Hepatocyte (in vitro differentiated cells): ENCODE measurements around the gene RNF213. TPM values are rescaled to one million over a fixed set of nuclear protein-coding genes. Genes with fewer than 3 reads are reported as not detected.
A peak's percentile ranks its signal among the peaks of the same experiment; 100 is the strongest.

Source experiments
- DNase-seq: peaks from one replicate; pipeline ENCODE4 v3.0.0-alpha.2; 2016; ENCODE audit warnings: low spot score
- H2AFZ ChIP-seq: fragments of 200-600 bp; sonication (generic); 2 replicates; pipeline ENCODE4 v1.6.0; 2016; ENCODE audit warnings: antibody characterized with exemption, mild to moderate bottlenecking
- H3K27ac ChIP-seq: fragments of 200-600 bp; sonication (generic); 2 replicates; pipeline ENCODE4 v1.5.1; 2016; ENCODE audit warnings: mild to moderate bottlenecking
- H3K27me3 ChIP-seq: fragments of 200-600 bp; sonication (generic); 2 replicates; pipeline ENCODE4 v1.6.1; 2016
- H3K36me3 ChIP-seq: fragments of 200-600 bp; sonication (generic); replicated peaks from 2 replicates; pipeline ENCODE4 v1.5.1; 2016; ENCODE audit warnings: low read depth; ENCODE audit not compliant: insufficient read depth
- H3K4me1 ChIP-seq: fragments of 200-600 bp; sonication (generic); 2 replicates; pipeline ENCODE4 v1.5.1; 2016; ENCODE audit warnings: mild to moderate bottlenecking, moderate library complexity; ENCODE audit not compliant: insufficient read depth
- H3K4me2 ChIP-seq: fragments of 200-600 bp; sonication (generic); 2 replicates; pipeline ENCODE4 v1.6.0; 2016
- H3K4me3 ChIP-seq: fragments of 200-600 bp; sonication (generic); 2 replicates; pipeline ENCODE4 v1.5.1; 2016; ENCODE audit warnings: mild to moderate bottlenecking
- H3K79me2 ChIP-seq: fragments of 200-600 bp; sonication (generic); 2 replicates; pipeline ENCODE4 v1.6.0; 2017; ENCODE audit warnings: mild to moderate bottlenecking
- H3K9me2 ChIP-seq: fragments of 200-600 bp; sonication (generic); replicated peaks from 2 replicates; pipeline ENCODE4 v1.6.0; 2017; ENCODE audit warnings: mild to moderate bottlenecking; ENCODE audit not compliant: insufficient read depth
- H3K9me3 ChIP-seq: fragments of 200-600 bp; sonication (generic); 2 replicates; pipeline ENCODE4 v1.5.1; 2016; ENCODE audit warnings: low read depth, mild to moderate bottlenecking
- H4K20me1 ChIP-seq: fragments of 200-600 bp; sonication (generic); 2 replicates; pipeline ENCODE4 v1.6.0; 2016; ENCODE audit warnings: mild to moderate bottlenecking; ENCODE audit not compliant: insufficient read depth, poor library complexity, severe bottlenecking
- CTCF ChIP-seq: fragments of 200-600 bp; sonication (generic); IDR thresholded peaks from 2 replicates; pipeline ENCODE4 v1.5.1; 2016; ENCODE audit warnings: antibody characterized with exemption, mild to moderate bottlenecking; ENCODE audit not compliant: poor library complexity
- EZH2 ChIP-seq: fragments of 200-600 bp; sonication (generic); IDR thresholded peaks from 2 replicates; pipeline ENCODE4 v1.6.1; 2016; ENCODE audit warnings: antibody characterized with exemption, mild to moderate bottlenecking, borderline replicate concordance
- EZH2phosphoT487 ChIP-seq: fragments of 200-600 bp; sonication (generic); IDR thresholded peaks from one replicate; pipeline ENCODE4 v1.6.1; 2018; ENCODE audit warnings: antibody characterized with exemption, mild to moderate bottlenecking, low read depth, moderate library complexity; ENCODE audit not compliant: unreplicated experiment, severe bottlenecking
- WGBS: methylation state at CpG from one replicate; pipeline ENCODE4 v1.1.6; 2016; ENCODE audit warnings: low lambda C conversion rate; ENCODE audit errors: missing lambda C conversion rate; 5-methylcytosine and 5-hydroxymethylcytosine counted together
- polyA plus RNA-seq: library from polyadenylated mRNA; unstranded; fragments of >200 nt; fragmentation: Nextera tagmentation; extraction: Ambion mirVana; gene quantifications from 2 replicates; pipeline ENCODE4 v1.2.1, GENCODE V29; 2016
- total RNA-seq: library from RNA; depleted of rRNA; stranded (reverse); fragments of >200 nt; gene quantifications from 2 replicates; pipeline ENCODE4 v1.2.3, GENCODE V29; 2014

RNF213 gene
- total and polyA plus RNA-seq, 2 experiments from 2014 or later, result 21.1 to 57.4 TPM

GRCh38 chr17:80248001-80248893 lies 12.4 kb upstream of the RNF213 start:
- no peak for DNase-seq
- Histone ChIP-seq H3K4me2 (no peak overlapping the region), H3K79me2 (no peaks in the 10 kb centered on the region), H4K20me1 (no peaks in the 10 kb centered on the region), H3K9me3 (no peaks in the 10 kb centered on the region), H3K9me2 (no peaks in the 10 kb centered on the region), H3K36me3 (no peaks in the 10 kb centered on the region), H3K4me3 (no peak overlapping the region), H3K27ac (no peak overlapping the region), H3K27me3 (no peaks in the 10 kb centered on the region), H3K4me1 (no peaks in the 10 kb centered on the region), H2AFZ (no peak overlapping the region)
- 96% methylated on average over 23 of the region's 23 CpGs for WGBS
- TF ChIP-seq CTCF (no peak), EZH2phosphoT487 (no peak), EZH2 (no peak)

DNA sequence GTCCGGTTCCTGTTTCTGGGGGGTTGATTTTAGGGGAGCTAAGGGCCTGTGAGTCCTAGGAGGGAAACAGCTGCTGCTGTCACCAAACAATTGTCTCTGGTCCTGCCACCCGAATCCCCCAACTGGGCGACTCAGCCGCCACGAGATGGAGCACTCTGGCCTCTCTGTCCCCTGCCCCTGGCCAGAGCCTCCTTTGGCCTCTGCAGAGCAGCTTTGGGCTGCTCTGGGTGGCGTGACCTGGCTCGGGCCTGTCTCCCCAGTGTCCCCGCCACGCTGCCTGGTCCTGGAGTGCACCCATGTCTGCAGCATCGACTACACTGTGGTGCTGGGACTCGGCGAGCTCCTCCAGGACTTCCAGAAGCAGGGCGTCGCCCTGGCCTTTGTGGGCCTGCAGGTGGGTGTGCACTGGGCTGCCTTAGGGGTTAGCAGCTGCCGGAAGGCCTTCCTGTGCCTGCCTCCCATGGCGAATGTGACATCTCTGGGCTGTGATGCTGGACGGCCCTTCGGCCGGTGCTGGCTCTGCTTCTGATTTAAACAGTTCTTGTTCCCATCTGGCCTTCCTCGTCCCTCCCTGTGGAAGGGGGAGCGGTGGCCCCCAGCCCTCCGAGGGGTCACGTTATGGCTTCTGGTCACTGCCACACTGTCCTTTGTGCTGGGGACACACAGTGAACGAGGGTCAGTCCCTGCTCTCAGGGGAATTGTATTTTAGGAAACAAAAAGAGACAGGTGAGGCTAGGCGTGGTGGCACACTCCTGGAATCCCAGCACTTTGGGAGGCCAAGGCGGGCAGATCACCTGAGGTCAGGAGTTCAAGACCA lies 11.6 kb upstream of the RNF213 start:
- Histone ChIP-seq H3K4me3 (no peak overlapping the region), H3K79me2 (no peaks in the 10 kb centered on the region), H3K4me2 (no peak overlapping the region), H3K27me3 (no peaks in the 10 kb centered on the region), H3K4me1 (no peaks in the 10 kb centered on the region), H4K20me1 (no peaks in the 10 kb centered on the region), H3K36me3 (no peaks in the 10 kb centered on the region), H2AFZ (no peak overlapping the region), H3K27ac (no peak overlapping the region), H3K9me3 (no peaks in the 10 kb centered on the region), H3K9me2 (no peaks in the 10 kb centered on the region)
- no peak for TF ChIP-seq EZH2phosphoT487
- TF ChIP-seq CTCF, result no peak
- no peak for TF ChIP-seq EZH2
- no peak for DNase-seq
- 93% methylated on average over 26 of the region's 26 CpGs for WGBS

DNA sequence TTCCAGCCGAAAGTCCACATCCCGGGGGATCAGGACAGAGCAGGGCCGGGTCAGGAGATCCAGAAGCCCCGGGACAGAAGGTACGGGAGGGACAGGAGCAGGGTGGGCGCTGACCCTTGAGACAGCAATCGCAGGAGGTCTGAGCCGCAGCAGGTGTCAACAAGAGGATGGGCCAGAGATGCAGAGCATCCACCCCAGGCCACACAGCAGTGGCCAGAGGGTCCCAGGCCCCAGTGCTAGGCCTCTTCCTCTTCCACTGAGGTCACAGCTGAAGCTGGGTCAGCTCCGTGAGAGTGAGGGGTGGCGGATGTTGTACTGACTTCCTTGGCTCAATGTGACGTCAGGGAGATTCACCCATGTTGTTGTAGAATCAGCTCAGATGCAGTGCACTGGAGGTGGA lies 8.7 kb upstream of the RNF213 start:
- DNase-seq, result no peak
- no peaks in the 10 kb centered on the region for H3K9me3 ChIP-seq
- H3K79me2 ChIP-seq, result no peaks in the 10 kb centered on the region
- no peaks in the 10 kb centered on the region for H3K36me3 ChIP-seq
- no peaks in the 10 kb centered on the region for H3K27me3 ChIP-seq
- no peaks in the 10 kb centered on the region for H3K9me2 ChIP-seq
- no peak overlapping the region for H3K4me3 ChIP-seq
- no peak overlapping the region for H3K4me2 ChIP-seq
- no peak for TF ChIP-seq EZH2phosphoT487
- 97% methylated on average over 11 of the region's 11 CpGs for WGBS
- no peaks in the 10 kb centered on the region for H4K20me1 ChIP-seq
- H2AFZ ChIP-seq, result no peak overlapping the region
- peaks cover 11% of the 10 kb centered on the region for H3K4me1 ChIP-seq
- no peak overlapping the region for H3K27ac ChIP-seq

- peak; percentile 31 for TF ChIP-seq CTCF
- TF ChIP-seq EZH2, result no peak
- TF ChIP-seq EZH2phosphoT487, result no peak
- no peak overlapping the region for H3K4me3 ChIP-seq
- no peaks in the 10 kb centered on the region for H3K36me3 ChIP-seq
- no peaks in the 10 kb centered on the region for H3K27me3 ChIP-seq
- 76% methylated on average over 13 of the region's 13 CpGs for WGBS
- no peaks in the 10 kb centered on the region for H3K79me2 ChIP-seq
- H3K27ac ChIP-seq, result no peak overlapping the region
- no peaks in the 10 kb centered on the region for H3K9me2 ChIP-seq
- no peaks in the 10 kb centered on the region for H3K9me3 ChIP-seq
- no peak overlapping the region for H2AFZ ChIP-seq
- H4K20me1 ChIP-seq, result no peaks in the 10 kb centered on the region
- DNase-seq, result no peak
- no peak overlapping the region for H3K4me2 ChIP-seq
- H3K4me1 ChIP-seq, result peaks cover 11% of the 10 kb centered on the region
Measured at GRCh38 chr17:80252871-80253270, 7.8 kb upstream of the RNF213 start.
